Calu3 (cell line): ENCODE measurements around the gene TGFB1I1. TPM values are rescaled to one million over a fixed set of nuclear protein-coding genes. Genes with fewer than 3 reads are reported as not detected.

Experiments used
- BruUV-seq: library from RNA; stranded (reverse); fragments of 400-500 nt; replicated peaks from 2 replicates; lab custom pipeline; 2021; lab: Mats Ljungman, UMichigan
- CTCF ChIA-PET: fragments of 300-600 bp; sonication (Branson Sonifier 250); formaldehyde crosslinking; loops from one replicate; lab custom pipeline; 2022; ENCODE audit warnings: antibody characterized with exemption; lab: Charles Lee
- DNase-seq: peaks from one replicate; pipeline ENCODE4 v3.0.0; 2022
- H3K27ac Mint-ChIP-seq: one replicate; pipeline ENCODE4 v1.8.0; 2022; ENCODE audit warnings: mixed read lengths; ENCODE audit not compliant: unreplicated experiment
- H3K27me3 Mint-ChIP-seq: one replicate; pipeline ENCODE4 v1.8.0; 2022; ENCODE audit warnings: mixed read lengths; ENCODE audit not compliant: unreplicated experiment
- H3K36me3 Mint-ChIP-seq: one replicate; pipeline ENCODE4 v1.8.0; 2022; ENCODE audit warnings: mild to moderate bottlenecking, moderate library complexity, mixed read lengths; ENCODE audit not compliant: insufficient read depth, unreplicated experiment
- H3K4me1 Mint-ChIP-seq: one replicate; pipeline ENCODE4 v1.8.0; 2022; ENCODE audit warnings: mild to moderate bottlenecking, low read depth, mixed read lengths; ENCODE audit not compliant: unreplicated experiment
- H3K4me3 Mint-ChIP-seq: one replicate; pipeline ENCODE4 v1.8.0; 2022; ENCODE audit warnings: mild to moderate bottlenecking, low read depth, moderate library complexity, mixed read lengths; ENCODE audit not compliant: unreplicated experiment
- H3K9me3 Mint-ChIP-seq: one replicate; pipeline ENCODE4 v1.8.0; 2022; ENCODE audit warnings: low read depth, mixed read lengths; ENCODE audit not compliant: unreplicated experiment
- intact Hi-C: fragments of 100-400 bp; cut with micrococcal nuclease; formaldehyde crosslinking; loops from one replicate; pipeline ENCODE4 v1.10.0; 2022; ENCODE audit not compliant: unreplicated experiment
- total RNA-seq: library from RNA; stranded (reverse); gene quantifications from 2 replicates; pipeline ENCODE4 v1.2.3, GENCODE V29; 2022
- TF ChIP-seq, protein P1 (sequence below): fragments of 200-600 bp; IDR thresholded peaks from one replicate; pipeline ENCODE4 v1.8.0; 2022; ENCODE audit warnings: antibody characterized with exemption; ENCODE audit not compliant: unreplicated experiment

The TGFB1I1 gene
- total RNA-seq, 1 experiment from 2014 or later, result 18.7 TPM

DNA sequence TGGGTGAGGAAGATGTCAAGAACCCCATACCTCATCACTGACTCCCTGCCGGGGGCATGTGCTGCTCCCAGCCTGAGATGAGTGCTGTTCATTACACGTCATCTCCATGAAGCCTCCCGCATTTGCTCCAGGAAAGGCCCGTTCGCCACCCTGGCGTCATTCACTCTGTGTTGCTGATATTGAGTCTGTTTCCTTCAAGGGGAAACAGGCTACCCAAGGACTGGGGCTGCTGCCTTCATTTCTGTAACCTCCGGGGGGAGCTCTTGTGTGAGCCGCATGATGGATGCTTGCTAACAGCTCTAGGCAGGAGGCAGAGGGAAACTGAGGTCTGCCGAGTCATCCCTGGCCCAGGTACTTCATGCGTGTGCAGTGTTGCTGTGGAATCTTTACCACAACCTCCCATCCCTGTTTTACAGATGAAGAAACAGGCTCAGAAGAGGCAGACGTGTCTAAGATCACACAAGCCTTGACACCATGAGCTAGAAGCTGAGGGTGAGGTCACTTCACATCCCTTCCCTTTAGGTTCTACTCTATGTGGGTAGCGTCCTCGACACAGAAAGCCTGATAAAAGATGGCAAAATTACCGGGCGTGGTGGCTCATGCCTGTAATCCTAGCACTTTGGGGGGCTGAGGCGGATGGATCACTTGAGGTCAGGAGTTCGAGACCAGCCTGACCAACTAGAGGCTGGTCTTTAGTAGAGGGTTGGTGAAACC, 16.2 kb upstream of the TGFB1I1 start:
- BruUV-seq, result TSS peak; percentile 1
- Mint-ChIP-seq H3K27me3 (no peaks in the 10 kb centered on the region), H3K36me3 (peaks cover 65% of the 10 kb centered on the region), H3K4me3 (no peak overlapping the region), H3K4me1 (peaks cover 32% of the 10 kb centered on the region), H3K27ac (no peak overlapping the region), H3K9me3 (no peaks in the 10 kb centered on the region)
- intact Hi-C loops, result loop anchor here (5.0 to 10.0 kb wide), 2 partner anchors 52 to 239 kb away; partner anchors contain the start of gene RUSF1
- TF ChIP-seq, protein P1, sequence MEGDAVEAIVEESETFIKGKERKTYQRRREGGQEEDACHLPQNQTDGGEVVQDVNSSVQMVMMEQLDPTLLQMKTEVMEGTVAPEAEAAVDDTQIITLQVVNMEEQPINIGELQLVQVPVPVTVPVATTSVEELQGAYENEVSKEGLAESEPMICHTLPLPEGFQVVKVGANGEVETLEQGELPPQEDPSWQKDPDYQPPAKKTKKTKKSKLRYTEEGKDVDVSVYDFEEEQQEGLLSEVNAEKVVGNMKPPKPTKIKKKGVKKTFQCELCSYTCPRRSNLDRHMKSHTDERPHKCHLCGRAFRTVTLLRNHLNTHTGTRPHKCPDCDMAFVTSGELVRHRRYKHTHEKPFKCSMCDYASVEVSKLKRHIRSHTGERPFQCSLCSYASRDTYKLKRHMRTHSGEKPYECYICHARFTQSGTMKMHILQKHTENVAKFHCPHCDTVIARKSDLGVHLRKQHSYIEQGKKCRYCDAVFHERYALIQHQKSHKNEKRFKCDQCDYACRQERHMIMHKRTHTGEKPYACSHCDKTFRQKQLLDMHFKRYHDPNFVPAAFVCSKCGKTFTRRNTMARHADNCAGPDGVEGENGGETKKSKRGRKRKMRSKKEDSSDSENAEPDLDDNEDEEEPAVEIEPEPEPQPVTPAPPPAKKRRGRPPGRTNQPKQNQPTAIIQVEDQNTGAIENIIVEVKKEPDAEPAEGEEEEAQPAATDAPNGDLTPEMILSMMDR, result no peak
- CTCF ChIA-PET, result no interaction called here
- DNase-seq, result peak; percentile 35

- no TSS peak for BruUV-seq
- Mint-ChIP-seq H3K9me3 (no peaks in the 10 kb centered on the region), H3K36me3 (peaks cover 59% of the 10 kb centered on the region), H3K4me1 (peaks cover 30% of the 10 kb centered on the region), H3K27me3 (no peaks in the 10 kb centered on the region), H3K4me3 (peak overlapping the region; percentile 86), H3K27ac (no peak overlapping the region)
- TF ChIP-seq, protein P1, result no peak
- intact Hi-C loops, result loop anchor here (5.0 to 10.0 kb wide), 2 partner anchors 50 to 238 kb away; partner anchors contain the start of gene RUSF1
- CTCF ChIA-PET, result interaction anchor here (1.5 to 2.2 kb wide), 2 partner anchors 123 to 472 kb away, joined by 4 to 9 read pairs; partner anchors contain the start of gene HSD3B7
- no peak for DNase-seq
These were observed 15.0 kb upstream of the TGFB1I1 start for GRCh38 chr16:31456988-31457360.

- peaks cover 57% of the 10 kb centered on the region for H3K36me3 Mint-ChIP-seq
These were observed 13.7 kb upstream of the TGFB1I1 start for GRCh38 chr16:31458073-31458843.

More at GRCh38 chr16:31458073-31458843, 13.7 kb upstream of the TGFB1I1 start:
- no peaks in the 10 kb centered on the region for H3K27me3 Mint-ChIP-seq
- CTCF ChIA-PET, result interaction anchor here (0.7 to 3.6 kb wide), 18 partner anchors 13 to 504 kb away, joined by 3 to 24 read pairs (median 4); partner anchors contain the start of genes HSD3B7, PYCARD, VKORC1 and ZNF267
- BruUV-seq, result TSS peak; percentile 25
- H3K4me3 Mint-ChIP-seq, result peak overlapping the region; percentile 86
- TF ChIP-seq, protein P1, result peak; percentile 73
- intact Hi-C loops, result loop anchor here (5.0 to 10.0 kb wide), 2 partner anchors 49 to 237 kb away; partner anchors contain the start of gene RUSF1
- peak; percentile 77 for DNase-seq
- peak overlapping the region; percentile 93 for H3K27ac Mint-ChIP-seq
- H3K9me3 Mint-ChIP-seq, result no peaks in the 10 kb centered on the region
- peaks cover 26% of the 10 kb centered on the region for H3K4me1 Mint-ChIP-seq
